Type B pancreatic cell (in vitro differentiated cells): ENCODE results near the gene FOXN3. TPM values are rescaled to one million over a fixed set of nuclear protein-coding genes. Genes with fewer than 3 reads are reported as not detected.

ENCODE experiments used
- DNase-seq: peaks from one replicate; pipeline ENCODE4 v3.0.0; 2021; ENCODE audit warnings: mixed read lengths; ENCODE audit not compliant: unreplicated experiment; ENCODE audit errors: extremely low spot score
- H3K27ac Mint-ChIP-seq: 2 replicates; pipeline ENCODE4 v1.8.0; 2021; ENCODE audit warnings: mild to moderate bottlenecking, mixed read lengths
- H3K27me3 Mint-ChIP-seq: 2 replicates; pipeline ENCODE4 v1.8.0; 2021; ENCODE audit warnings: mixed read lengths
- H3K36me3 Mint-ChIP-seq: 2 replicates; pipeline ENCODE4 v1.8.0; 2021; ENCODE audit warnings: mixed read lengths
- H3K4me1 Mint-ChIP-seq: one replicate; pipeline ENCODE4 v1.8.0; 2021; ENCODE audit warnings: mixed read lengths; ENCODE audit not compliant: unreplicated experiment
- H3K4me3 Mint-ChIP-seq: 2 replicates; pipeline ENCODE4 v1.8.0; 2021; ENCODE audit warnings: mild to moderate bottlenecking, mixed read lengths
- H3K9me3 Mint-ChIP-seq: 2 replicates; pipeline ENCODE4 v1.8.0; 2021; ENCODE audit warnings: mixed read lengths
- total RNA-seq: library from RNA; stranded (reverse); gene quantifications from 2 replicates; pipeline ENCODE4 v1.2.1, GENCODE V29; 2021; ENCODE audit warnings: low replicate concordance
- TF ChIP-seq, protein P1 (sequence below): fragments of 200-600 bp; sonication (generic); conservative IDR thresholded peaks from 2 replicates; pipeline ENCODE4 v1.5.0; 2021; ENCODE audit warnings: antibody characterized with exemption, mild to moderate bottlenecking

The FOXN3 gene
- total RNA-seq, 1 donor from 2014 or later: 73.5 TPM

DNA sequence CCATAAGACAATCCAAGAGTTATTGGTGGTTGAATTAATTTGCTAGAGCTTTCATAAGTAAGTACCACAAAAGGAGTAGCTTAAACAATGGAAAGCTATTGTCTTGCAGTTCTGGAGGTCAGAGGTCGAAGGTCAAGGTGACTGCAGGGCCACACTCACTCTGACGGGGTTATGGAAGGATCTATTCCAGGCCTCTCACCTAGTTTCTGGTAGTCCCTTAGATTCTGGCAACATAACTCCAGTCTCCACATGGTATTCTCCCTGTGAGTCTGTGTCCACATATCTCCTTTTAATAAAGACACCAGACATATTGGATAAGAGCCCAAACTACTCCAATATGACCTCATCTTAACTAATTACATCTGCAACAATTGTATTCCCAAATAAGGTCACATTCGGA, 273.4 kb downstream of the FOXN3 start:
- H3K27me3 Mint-ChIP-seq: peaks cover 5% of the 10 kb centered on the region
- H3K9me3 Mint-ChIP-seq: no peaks in the 10 kb centered on the region
- TF ChIP-seq, protein P1, sequence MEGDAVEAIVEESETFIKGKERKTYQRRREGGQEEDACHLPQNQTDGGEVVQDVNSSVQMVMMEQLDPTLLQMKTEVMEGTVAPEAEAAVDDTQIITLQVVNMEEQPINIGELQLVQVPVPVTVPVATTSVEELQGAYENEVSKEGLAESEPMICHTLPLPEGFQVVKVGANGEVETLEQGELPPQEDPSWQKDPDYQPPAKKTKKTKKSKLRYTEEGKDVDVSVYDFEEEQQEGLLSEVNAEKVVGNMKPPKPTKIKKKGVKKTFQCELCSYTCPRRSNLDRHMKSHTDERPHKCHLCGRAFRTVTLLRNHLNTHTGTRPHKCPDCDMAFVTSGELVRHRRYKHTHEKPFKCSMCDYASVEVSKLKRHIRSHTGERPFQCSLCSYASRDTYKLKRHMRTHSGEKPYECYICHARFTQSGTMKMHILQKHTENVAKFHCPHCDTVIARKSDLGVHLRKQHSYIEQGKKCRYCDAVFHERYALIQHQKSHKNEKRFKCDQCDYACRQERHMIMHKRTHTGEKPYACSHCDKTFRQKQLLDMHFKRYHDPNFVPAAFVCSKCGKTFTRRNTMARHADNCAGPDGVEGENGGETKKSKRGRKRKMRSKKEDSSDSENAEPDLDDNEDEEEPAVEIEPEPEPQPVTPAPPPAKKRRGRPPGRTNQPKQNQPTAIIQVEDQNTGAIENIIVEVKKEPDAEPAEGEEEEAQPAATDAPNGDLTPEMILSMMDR: no peak
- H3K4me1 Mint-ChIP-seq: peaks cover 5% of the 10 kb centered on the region
- H3K4me3 Mint-ChIP-seq: no peak overlapping the region
- DNase-seq: no peak
- no peaks in the 10 kb centered on the region for H3K36me3 Mint-ChIP-seq
- no peak overlapping the region for H3K27ac Mint-ChIP-seq

DNA sequence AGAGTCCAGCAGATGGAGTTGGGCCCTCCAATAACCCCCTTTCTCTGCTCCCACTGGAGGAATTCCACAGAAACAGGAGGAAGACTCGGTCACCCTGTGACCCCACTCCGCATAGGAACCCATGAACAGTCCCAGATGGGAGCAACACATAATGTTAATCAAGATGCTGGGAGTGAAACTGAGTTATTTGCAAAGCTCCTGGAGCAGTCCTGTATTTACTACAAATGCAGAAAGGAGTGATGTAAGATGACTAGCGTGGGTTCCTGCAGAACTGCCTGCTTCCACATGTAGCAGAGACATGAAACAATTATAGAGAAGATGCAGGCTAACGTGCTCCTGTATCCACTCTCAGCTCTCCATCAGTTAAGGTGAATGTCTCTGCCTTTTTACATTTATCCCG, 274.7 kb downstream of the FOXN3 start:
- peaks cover 5% of the 10 kb centered on the region for H3K4me1 Mint-ChIP-seq
- no peak for DNase-seq
- H3K27ac Mint-ChIP-seq: no peak overlapping the region
- peaks cover 9% of the 10 kb centered on the region for H3K27me3 Mint-ChIP-seq
- no peaks in the 10 kb centered on the region for H3K36me3 Mint-ChIP-seq
- TF ChIP-seq, protein P1: no peak
- no peaks in the 10 kb centered on the region for H3K9me3 Mint-ChIP-seq
- H3K4me3 Mint-ChIP-seq: no peak overlapping the region

DNA sequence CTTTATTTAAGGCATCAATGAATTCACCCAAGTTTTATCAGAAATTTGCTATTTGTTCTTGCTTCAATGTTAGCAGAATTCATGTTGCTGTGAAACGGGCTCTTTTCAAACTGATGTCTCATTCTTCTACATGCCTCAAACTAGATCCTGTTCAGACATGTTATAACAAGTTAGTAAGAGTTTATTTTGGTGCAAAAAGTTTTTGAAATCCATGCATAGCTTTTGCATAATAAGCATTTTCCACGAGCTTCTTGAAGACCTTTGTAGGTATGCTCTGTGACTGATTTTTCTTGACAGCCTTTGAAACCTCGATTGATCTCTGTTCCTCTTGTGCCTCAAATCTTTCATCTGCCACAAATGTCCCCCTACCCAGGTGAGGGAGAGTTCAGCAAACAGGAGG, 275.2 kb downstream of the FOXN3 start:
- TF ChIP-seq, protein P1: no peak
- H3K27me3 Mint-ChIP-seq: peaks cover 9% of the 10 kb centered on the region
- H3K9me3 Mint-ChIP-seq: no peaks in the 10 kb centered on the region
- no peak for DNase-seq
- no peak overlapping the region for H3K4me3 Mint-ChIP-seq
- no peaks in the 10 kb centered on the region for H3K36me3 Mint-ChIP-seq
- H3K27ac Mint-ChIP-seq: no peak overlapping the region
- peaks cover 5% of the 10 kb centered on the region for H3K4me1 Mint-ChIP-seq

DNA sequence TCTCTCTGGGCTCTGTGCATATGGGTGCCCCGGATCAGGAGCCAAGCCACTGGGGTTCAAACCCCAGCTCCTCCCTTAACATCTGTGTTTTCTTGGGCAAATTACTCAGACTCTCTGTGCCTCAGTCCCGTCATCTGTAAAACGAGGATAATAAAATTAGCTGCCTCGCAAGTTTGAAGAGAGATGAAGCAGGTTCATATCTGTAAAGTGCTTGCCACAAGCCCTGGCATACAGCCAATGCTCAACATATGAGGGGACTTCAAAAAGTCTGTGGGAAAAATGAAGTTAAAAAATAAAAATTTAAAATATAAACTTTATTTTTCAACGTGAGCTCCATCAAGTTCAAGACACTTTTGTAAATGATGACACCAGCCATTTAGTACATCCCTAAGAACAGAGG, 276.7 kb downstream of the FOXN3 start:
- peaks cover 2% of the 10 kb centered on the region for H3K9me3 Mint-ChIP-seq
- no peaks in the 10 kb centered on the region for H3K36me3 Mint-ChIP-seq
- H3K4me1 Mint-ChIP-seq: peaks cover 5% of the 10 kb centered on the region
- no peak for DNase-seq
- peaks cover 9% of the 10 kb centered on the region for H3K27me3 Mint-ChIP-seq
- TF ChIP-seq, protein P1: no peak
- no peak overlapping the region for H3K4me3 Mint-ChIP-seq
- H3K27ac Mint-ChIP-seq: no peak overlapping the region

- Mint-ChIP-seq H3K27me3 (peaks cover 9% of the 10 kb centered on the region), H3K9me3 (peaks cover 5% of the 10 kb centered on the region), H3K4me3 (no peak overlapping the region), H3K36me3 (no peaks in the 10 kb centered on the region), H3K27ac (no peak overlapping the region), H3K4me1 (peaks cover 5% of the 10 kb centered on the region)
- TF ChIP-seq, protein P1: no peak
- DNase-seq: no peak
Measured at GRCh38 chr14:89139404-89140247, 277.4 kb downstream of the FOXN3 start.
